Stomach (tissue), 4 donors: ENCODE results near the gene UBTD1.

Experiments used
- EP300 ChIP-seq: sonication (generic); formaldehyde crosslinking; IDR thresholded peaks from one replicate; pipeline ENCODE4 v1.6.1; 2017; ENCODE audit warnings: antibody characterized with exemption
- TF ChIP-seq, protein P1 (sequence below), 7 experiments: fragments of 450-650 bp in 4 of 7; fragments of 200-600 bp in 3 of 7; sonication (generic) in 3 of 7; IDR thresholded peaks; one replicate each; pipeline ENCODE4 v1.5.1; 2016 to 2019; ENCODE audit warnings: antibody characterized with exemption in 7 of 7, control low read depth in 2 of 7, mild to moderate bottlenecking in 1 of 7

DNA sequence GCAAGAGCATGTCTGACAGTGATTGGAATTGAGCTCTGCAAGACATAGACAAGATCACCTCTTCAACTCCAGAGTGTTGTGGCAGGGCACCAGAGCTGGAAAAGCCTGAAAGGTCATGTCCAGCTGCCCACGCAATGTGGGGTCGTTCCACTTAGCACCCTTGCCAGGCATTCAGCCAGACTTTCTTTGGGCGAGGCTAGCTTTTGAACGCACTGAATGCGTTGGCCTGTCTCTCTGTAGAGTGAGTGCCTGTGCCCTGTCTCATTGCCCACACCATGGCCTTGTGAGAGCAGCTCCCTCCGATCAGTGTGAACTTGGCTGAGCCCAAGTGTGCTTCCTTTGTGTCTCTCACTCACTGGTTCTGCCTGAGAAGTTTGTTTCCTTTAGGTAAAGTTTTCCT is 23.3 kb downstream of the UBTD1 start:
- TF ChIP-seq, protein P1, sequence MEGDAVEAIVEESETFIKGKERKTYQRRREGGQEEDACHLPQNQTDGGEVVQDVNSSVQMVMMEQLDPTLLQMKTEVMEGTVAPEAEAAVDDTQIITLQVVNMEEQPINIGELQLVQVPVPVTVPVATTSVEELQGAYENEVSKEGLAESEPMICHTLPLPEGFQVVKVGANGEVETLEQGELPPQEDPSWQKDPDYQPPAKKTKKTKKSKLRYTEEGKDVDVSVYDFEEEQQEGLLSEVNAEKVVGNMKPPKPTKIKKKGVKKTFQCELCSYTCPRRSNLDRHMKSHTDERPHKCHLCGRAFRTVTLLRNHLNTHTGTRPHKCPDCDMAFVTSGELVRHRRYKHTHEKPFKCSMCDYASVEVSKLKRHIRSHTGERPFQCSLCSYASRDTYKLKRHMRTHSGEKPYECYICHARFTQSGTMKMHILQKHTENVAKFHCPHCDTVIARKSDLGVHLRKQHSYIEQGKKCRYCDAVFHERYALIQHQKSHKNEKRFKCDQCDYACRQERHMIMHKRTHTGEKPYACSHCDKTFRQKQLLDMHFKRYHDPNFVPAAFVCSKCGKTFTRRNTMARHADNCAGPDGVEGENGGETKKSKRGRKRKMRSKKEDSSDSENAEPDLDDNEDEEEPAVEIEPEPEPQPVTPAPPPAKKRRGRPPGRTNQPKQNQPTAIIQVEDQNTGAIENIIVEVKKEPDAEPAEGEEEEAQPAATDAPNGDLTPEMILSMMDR (IDR thresholded peaks at IDR 0.05): no peak
- no peak for TF ChIP-seq EP300
